ENCODE results near the gene TRIM59. TPM values are rescaled to one million over a fixed set of nuclear protein-coding genes. Genes with fewer than 3 reads are reported as not detected.

The TRIM59 gene
- total RNA-seq (2022) (20.8 and 22.3 TPM in 2 replicates), Bru-seq, nascent RNA (percentile 77 among the genes with signal in this experiment), BruChase-seq, experiment 1, labeled RNA remaining after a 6-hour chase (percentile 79 among the genes with signal in this experiment), BruChase-seq, experiment 2, labeled RNA remaining after a 2-hour chase (percentile 94 among the genes with signal in this experiment)
- long read RNA-seq, transcript TRIM59-201 (3 exons, 3,867 nt), result major isoform, 6 of 12 reads
- long read RNA-seq, partial matches to known transcripts, result 0 of 12 reads
- long read RNA-seq, other reads (novel, unspliced or antisense), result 6 of 12 reads

GRCh38 chr3:160449636-160450598 is at the start of gene TRIM59:
TSS of gene TRIM59 (minus strand) at chr3:160449786. CDS start at chr3:160439183, 10,603 bp downstream.
- BruUV-seq (replicated peaks), result TSS peak; percentile 27
- Mint-ChIP-seq H3K27me3 (ENCODE audit: unreplicated experiment) (no peaks in the 10 kb centered on the region), H3K36me3 (ENCODE audit: insufficient read depth, unreplicated experiment) (peaks cover 23% of the 10 kb centered on the region), H3K9me3 (ENCODE audit: low read depth, unreplicated experiment) (peaks cover 2% of the 10 kb centered on the region), H3K4me3 (ENCODE audit: low read depth, unreplicated experiment) (peak within 1 kb of the TSS; percentile 100), H3K27ac (ENCODE audit: unreplicated experiment) (peak within 1 kb of the TSS; percentile 100), H3K4me1 (ENCODE audit: low read depth, unreplicated experiment) (peaks cover 38% of the 10 kb centered on the region)
- no peak for TF ChIP-seq CTCF (IDR thresholded peaks at IDR 0.05; ENCODE audit: unreplicated experiment)
- peak; percentile 97 for DNase-seq
- CTCF ChIA-PET, result interaction anchor here (0.6 to 1.8 kb wide), 8 partner anchors 10 to 1474 kb away, joined by 3 to 15 read pairs (median 4); no protein-coding TSS in a partner anchor
- intact Hi-C loops (cut with micrococcal nuclease; ENCODE audit: unreplicated experiment), result loop anchor here (2.0 to 10.0 kb wide), 3 partner anchors 37 to 495 kb away; no protein-coding TSS in a partner anchor

GRCh38 chr3:160498202-160498601 is 48.6 kb upstream of the TRIM59 start:
- H3K4me1 Mint-ChIP-seq (ENCODE audit: low read depth, unreplicated experiment), result no peaks in the 10 kb centered on the region
- peaks cover 42% of the 10 kb centered on the region for H3K36me3 Mint-ChIP-seq (ENCODE audit: insufficient read depth, unreplicated experiment)
- no peak overlapping the region for H3K4me3 Mint-ChIP-seq (ENCODE audit: low read depth, unreplicated experiment)
- H3K9me3 Mint-ChIP-seq (ENCODE audit: low read depth, unreplicated experiment), result no peaks in the 10 kb centered on the region
- no TSS peak for BruUV-seq (replicated peaks)
- intact Hi-C loops (cut with micrococcal nuclease; ENCODE audit: unreplicated experiment), result no loop called here
- H3K27ac Mint-ChIP-seq (ENCODE audit: unreplicated experiment), result no peak overlapping the region
- no peaks in the 10 kb centered on the region for H3K27me3 Mint-ChIP-seq (ENCODE audit: unreplicated experiment)
- DNase-seq, result no peak
- TF ChIP-seq CTCF (IDR thresholded peaks at IDR 0.05; ENCODE audit: unreplicated experiment), result no peak
- CTCF ChIA-PET, result no interaction called here

- CTCF ChIA-PET, result no interaction called here
- TF ChIP-seq CTCF (IDR thresholded peaks at IDR 0.05; ENCODE audit: unreplicated experiment), result no peak
- H3K27ac Mint-ChIP-seq (ENCODE audit: unreplicated experiment), result no peak overlapping the region
- no TSS peak for BruUV-seq (replicated peaks)
- H3K36me3 Mint-ChIP-seq (ENCODE audit: insufficient read depth, unreplicated experiment), result peaks cover 9% of the 10 kb centered on the region
- H3K4me3 Mint-ChIP-seq (ENCODE audit: low read depth, unreplicated experiment), result no peak overlapping the region
- H3K4me1 Mint-ChIP-seq (ENCODE audit: low read depth, unreplicated experiment), result peaks cover 8% of the 10 kb centered on the region
- intact Hi-C loops (cut with micrococcal nuclease; ENCODE audit: unreplicated experiment), result no loop called here
- no peak for DNase-seq
- no peaks in the 10 kb centered on the region for H3K9me3 Mint-ChIP-seq (ENCODE audit: low read depth, unreplicated experiment)
- no peaks in the 10 kb centered on the region for H3K27me3 Mint-ChIP-seq (ENCODE audit: unreplicated experiment)
Measured at GRCh38 chr3:160490166-160490565, 40.6 kb upstream of the TRIM59 start.

- Mint-ChIP-seq H3K4me1 (ENCODE audit: low read depth, unreplicated experiment) (peaks cover 12% of the 10 kb centered on the region), H3K4me3 (ENCODE audit: low read depth, unreplicated experiment) (peak overlapping the region; percentile 70), H3K27me3 (ENCODE audit: unreplicated experiment) (no peaks in the 10 kb centered on the region), H3K36me3 (ENCODE audit: insufficient read depth, unreplicated experiment) (peaks cover 12% of the 10 kb centered on the region), H3K9me3 (ENCODE audit: low read depth, unreplicated experiment) (no peaks in the 10 kb centered on the region), H3K27ac (ENCODE audit: unreplicated experiment) (no peak overlapping the region)
- CTCF ChIA-PET, result interaction anchor here (3.8 kb wide), 1 partner anchor 37 kb away, joined by 15 read pairs; the partner anchor contains the start of gene TRIM59
- DNase-seq, result peak; percentile 19
- intact Hi-C loops (cut with micrococcal nuclease; ENCODE audit: unreplicated experiment), result loop anchor here (1.0 to 10.0 kb wide), 4 partner anchors 38 to 458 kb away; partner anchors contain the start of gene TRIM59
- TF ChIP-seq CTCF (IDR thresholded peaks at IDR 0.05; ENCODE audit: unreplicated experiment), result peak; percentile 73
- BruUV-seq (replicated peaks), result no TSS peak
Measured at GRCh38 chr3:160486459-160486869, 36.9 kb upstream of the TRIM59 start.

All from Calu3 (cell line).